NCI-H2081 treated with DMSO at 0.1 percent for 48 hours (cell line): ENCODE data around the gene AMZ1.
"Not testable (repeated sequence)": the region's sequence is repeated elsewhere in the genome, so short reads cannot be mapped to it uniquely, and the experiment has no call there.

ENCODE experiments used
- DNase-seq: peaks from one replicate; lab custom pipeline; 2025; lab: John Stamatoyannopoulos, UW

AMZ1 gene

DNA sequence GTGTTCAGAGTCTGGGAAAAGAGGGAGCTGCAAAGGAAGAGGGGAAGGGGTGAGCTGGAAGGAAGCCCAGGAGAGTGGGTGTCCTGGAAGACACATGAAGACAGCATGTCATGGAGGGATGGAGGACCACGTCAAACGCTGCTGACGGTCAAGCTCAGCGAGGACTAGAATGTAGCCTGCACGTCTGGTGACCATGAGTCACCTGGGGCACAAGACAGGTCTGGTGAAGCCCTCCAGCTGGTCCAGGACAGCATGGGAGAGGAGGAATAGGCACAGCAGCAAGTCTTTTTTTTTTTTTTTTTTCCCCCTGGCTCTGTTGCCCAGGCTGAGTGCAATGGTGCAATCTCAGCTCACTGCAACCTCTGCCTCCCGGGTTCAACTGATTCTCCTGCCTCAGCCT, 19.6 kb upstream of the AMZ1 start:
- DNase-seq: no peak

- DNase-seq: no peak
Observed at GRCh38 chr7:2670171-2670570, 17.8 kb upstream of the AMZ1 start.

DNA sequence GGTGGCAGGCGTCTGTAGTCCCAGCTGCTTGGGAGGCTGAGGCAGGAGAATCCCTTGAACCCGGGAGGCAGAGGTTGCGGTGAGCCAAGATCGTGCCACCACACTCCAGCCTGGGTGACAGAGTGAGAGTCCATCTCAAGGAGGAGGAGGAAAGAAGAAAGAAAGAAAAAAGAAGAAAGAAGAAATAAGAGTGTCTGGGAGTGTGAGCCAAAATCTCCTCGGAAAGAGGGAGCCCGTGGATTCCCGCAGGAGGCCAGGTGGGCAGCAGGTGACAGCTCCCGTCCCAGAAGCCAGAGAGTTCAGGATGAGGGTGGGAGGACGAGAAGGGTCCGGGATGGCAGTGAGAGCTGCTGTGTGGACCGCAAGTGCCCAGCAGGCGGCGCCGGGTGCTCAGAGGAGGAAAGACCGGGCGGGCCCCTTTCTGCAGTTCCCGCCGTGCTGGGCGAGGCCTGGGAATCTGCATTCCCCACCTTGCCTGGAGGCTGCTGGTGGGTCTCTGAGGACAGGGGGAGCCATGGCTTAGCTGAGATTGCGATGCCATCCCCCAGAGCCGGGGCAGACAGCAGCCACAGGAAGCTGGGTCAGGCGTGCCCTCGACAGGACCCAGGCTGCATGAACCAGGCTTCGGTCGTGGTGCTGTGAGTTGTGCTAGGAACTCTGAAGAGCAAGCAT, 17.1 kb upstream of the AMZ1 start:
- DNase-seq: no peak

DNA sequence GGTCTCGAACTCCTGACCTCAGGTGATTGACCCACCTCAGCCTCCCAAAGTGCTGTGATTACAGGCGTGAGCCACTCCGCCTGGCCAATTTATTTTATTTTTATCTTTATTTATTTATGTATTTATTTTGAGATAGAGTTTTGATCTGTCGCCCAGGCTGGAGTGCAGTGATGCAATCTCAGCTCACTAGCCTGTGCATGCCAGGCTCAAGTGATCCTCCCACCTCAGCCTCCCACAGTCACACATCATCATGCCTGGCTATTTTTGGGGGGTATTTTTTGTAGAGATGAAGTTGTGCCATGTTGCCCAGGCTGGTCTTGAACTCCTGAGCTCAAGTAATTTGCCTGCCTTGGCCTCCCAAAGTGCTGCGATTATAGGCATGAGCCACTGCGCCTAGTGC, 14.8 kb upstream of the AMZ1 start:
- not testable (repeated sequence) for DNase-seq

- DNase-seq: no peak
Observed at GRCh38 chr7:2673934-2674333, 14.1 kb upstream of the AMZ1 start.

- no peak for DNase-seq
Observed at GRCh38 chr7:2675256-2675764, 12.7 kb upstream of the AMZ1 start.

DNA sequence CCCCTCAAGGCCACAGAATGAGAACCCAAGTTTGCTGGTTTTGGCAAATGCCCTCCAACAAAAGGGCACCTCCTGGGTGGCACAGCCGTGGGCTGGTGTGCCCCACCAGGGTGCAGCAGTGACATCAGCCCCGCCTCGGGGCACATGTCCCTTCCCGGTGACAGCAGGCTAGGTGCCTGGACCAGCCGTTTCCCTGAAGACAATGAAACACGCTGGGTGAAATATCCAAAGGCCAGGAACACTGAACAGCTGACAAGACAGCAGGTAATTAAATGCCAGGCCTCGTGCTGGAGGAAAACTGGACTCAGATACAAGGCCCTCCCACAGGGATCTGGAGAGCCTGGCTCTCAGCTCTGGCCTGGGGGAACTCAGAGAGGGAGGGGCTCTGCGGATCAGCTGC, 11.4 kb upstream of the AMZ1 start:
- not testable (repeated sequence) for DNase-seq

- DNase-seq: not testable (repeated sequence)
Observed at GRCh38 chr7:2678454-2678853, 9.5 kb upstream of the AMZ1 start.

GRCh38 chr7:2679135-2680127, 8.6 kb upstream of the AMZ1 start:
- not testable (repeated sequence) for DNase-seq

- no peak for DNase-seq
Observed at GRCh38 chr7:2680256-2680655, 7.7 kb upstream of the AMZ1 start.

DNA sequence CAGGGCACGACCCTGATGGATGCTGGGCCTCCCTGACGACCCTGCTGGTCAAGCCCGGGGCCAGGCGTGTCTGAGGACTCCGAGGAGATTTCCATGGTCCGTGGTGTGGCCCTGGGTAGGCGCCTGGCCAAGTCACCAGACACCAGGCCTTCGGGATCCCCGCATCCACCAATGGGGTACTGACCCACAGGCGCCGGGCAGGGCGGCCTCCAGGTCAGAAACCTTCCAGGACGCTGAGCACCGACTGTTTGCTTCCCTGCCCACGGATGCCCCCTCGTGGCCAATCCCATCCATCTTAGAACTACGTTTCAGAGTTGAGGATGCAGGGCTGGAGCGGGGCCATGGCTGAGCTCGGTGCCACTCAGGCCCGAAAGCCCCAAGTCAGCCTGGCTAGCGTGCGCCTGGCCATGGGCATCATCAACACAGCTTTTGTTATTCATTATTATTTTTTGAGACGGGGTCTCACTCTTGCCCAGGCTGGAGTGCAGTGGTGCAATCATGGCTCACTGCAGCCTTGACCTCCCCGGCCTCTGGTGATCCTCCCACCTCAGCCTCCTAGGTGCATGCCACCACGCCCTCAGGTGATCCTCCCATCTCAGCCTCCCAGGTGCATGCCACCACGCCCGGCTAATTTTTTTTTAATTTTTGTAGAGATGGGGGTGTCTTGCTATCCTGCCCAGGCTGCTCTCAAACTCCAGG, 7.1 kb upstream of the AMZ1 start:
- DNase-seq: no peak

GRCh38 chr7:2681929-2682799, 5.8 kb upstream of the AMZ1 start:
- DNase-seq: no peak

DNA sequence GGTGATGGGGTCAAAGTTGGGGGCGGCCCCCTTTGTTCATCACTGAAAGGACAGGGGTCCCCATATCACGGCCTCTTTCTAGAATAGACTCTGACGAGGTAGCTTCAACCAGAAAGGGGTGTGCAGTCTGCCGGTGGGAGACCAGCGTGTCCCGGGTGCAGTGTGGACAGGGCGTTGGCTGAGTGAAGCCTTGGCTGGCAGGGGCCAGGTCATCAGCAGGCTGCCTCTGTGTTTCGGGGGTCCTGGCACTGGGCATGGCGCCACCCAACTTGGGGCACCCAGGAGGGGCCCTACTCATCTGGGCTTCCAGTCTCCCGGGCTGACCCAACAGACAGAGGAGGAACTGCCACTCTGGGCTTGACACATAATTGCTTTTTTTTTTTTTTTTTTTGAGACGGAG, 3.5 kb upstream of the AMZ1 start:
- DNase-seq: no peak

- DNase-seq: no peak
Observed at GRCh38 chr7:2686101-2686500, 1.9 kb upstream of the AMZ1 start.

DNA sequence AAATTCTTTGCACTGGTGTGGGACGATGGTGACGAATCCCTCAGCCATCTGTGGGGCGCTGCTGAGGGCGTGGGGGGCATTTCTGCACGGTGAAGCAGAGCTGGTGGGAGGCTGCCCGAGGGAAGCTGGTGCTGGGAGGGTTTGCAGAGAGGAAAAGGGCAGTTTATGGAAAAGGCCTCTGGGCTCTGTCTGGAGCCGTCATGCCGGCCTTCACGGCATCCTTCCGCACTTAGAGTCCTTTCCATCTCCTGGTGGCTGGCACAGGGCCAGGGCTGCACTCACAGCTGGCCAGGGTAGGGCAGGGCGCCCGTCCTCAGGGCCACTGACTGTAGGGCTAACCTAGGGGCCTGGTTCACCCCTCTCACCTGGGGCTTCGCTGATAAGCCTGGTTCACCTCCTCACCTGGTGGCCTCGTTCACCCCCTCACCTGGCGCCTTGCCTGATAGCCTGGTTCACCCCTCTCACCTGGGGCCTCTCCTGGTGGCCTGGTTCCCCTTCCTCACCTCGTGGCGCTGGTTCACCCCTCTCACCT, 598 bp upstream of the AMZ1 start:
- DNase-seq: no peak

DNA sequence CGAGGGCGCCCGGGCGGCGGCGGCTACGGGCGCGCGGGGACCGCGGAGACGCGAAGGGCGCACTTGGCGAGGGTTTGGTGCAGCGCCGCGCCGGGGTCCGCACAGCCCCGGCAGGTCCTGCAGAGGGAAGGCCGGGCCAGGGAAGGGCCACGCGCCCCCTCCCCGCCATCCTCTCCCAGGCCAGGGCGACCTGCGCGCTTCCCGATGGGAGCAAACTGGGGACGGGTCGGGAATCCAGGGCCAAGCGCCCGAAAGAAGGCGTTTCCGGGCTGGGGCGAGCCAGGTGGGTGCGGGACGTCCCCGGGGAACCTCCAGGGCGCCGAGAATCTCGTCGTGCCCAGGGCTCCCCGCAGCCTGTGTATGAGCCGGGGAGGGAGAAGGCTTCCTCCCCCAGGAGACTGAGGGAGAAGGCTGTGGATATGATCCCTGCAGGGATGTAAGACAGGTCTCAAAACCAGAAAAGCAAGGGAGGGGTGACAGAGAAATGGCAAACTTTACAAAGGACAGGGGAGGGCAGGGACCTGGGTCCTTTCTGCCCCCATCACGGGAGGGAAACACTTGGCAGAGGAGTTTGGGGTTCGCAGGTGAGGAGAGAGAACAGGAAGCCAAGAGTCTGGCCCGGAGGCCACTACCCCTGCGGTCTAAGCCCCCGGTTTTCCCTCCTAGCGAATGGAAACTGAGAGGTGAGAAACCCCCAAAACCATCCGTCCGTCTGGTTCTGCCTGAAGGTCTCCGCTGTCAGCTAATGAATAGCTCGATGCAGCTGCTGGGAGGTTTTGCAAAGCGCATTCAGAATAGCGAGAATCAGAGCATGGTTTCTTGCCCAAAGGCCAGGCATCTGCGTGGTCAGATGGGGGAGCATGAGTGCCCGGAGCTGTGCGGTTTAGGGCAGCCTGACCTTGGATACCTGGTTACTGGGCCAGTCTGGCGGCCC, 674 bp downstream of the AMZ1 start:
- DNase-seq: no peak

DNA sequence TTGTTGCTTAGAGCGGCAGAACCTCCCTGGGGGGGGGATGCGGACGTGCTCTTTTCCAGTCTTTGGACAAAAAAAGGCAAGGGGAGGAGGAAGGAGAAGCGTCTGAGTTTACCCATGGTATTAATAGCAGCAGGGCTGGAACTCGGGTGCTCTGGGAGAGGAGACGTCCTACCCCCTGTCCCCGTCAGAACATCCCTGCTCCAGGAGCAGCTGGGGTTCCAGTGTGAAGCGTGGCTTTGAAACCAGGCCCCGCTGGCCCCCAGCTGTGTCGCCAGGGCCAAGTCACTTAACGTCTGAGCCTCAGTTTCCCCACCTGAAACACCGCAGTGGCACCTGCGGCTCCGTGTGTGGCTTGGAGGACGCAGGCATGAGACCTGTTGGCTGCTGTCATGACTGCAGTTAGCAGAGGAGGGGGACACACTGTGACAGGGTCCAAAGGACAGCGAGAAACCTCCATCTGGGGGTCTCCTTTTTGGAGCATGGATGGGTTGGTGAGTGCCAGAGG, 1.4 kb downstream of the AMZ1 start:
- DNase-seq: no peak

DNA sequence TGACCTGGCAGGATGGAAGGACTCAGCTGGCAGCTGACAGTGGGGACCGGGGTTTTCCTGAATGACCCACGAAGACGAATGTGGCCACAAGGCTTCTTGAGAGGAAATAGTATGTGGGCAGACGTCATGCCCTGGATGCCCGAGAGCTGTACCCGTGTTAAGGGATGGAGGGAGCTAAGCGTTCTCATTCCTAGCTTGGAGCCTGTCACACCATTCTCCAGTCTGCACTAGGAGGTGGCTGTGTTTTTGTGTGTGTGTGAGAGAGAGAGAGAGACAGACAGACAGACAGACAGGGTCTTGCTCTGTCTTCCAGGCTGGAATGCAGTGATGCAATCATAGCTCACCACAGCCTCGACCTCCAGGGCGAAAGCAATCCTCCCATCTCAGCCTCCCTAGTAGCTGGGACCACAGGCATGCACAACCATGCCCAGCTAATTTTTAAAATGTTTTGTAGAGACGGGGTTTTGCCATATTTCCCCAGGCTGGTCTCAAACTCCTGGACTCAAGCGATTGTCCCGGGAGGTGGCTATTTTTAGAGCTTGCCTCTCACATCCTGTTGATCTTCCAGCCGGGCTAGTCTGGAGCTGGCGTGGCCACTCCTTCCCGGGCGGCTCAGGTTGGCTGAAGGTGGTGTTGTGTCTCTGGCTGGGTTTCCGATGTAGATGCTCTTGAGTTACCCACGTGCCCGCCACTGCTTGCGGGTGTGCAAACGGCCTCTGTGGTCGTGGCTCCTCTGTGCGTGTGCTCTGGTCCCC, 2.1 kb downstream of the AMZ1 start:
- DNase-seq: no peak
